Epithelial cell of esophagus (primary cell): Measurements from ENCODE around the gene SEMA3A.

Source experiments
- DNase-seq: peaks from one replicate; pipeline ENCODE4 v3.0.0; 2010; ENCODE audit warnings: low read depth
- H3K4me3 ChIP-seq: 2 replicates; pipeline ENCODE4 v1.5.1; 2011; ENCODE audit warnings: mild to moderate bottlenecking, low read length, control low read depth
- TF ChIP-seq, protein P1 (sequence below): IDR thresholded peaks from 2 replicates; pipeline ENCODE4 v1.5.1; 2011; ENCODE audit warnings: low read depth, mild to moderate bottlenecking, low read length, control low read depth, inconsistent platforms; ENCODE audit not compliant: insufficient read depth; ENCODE audit errors: missing control alignments

The SEMA3A gene

DNA sequence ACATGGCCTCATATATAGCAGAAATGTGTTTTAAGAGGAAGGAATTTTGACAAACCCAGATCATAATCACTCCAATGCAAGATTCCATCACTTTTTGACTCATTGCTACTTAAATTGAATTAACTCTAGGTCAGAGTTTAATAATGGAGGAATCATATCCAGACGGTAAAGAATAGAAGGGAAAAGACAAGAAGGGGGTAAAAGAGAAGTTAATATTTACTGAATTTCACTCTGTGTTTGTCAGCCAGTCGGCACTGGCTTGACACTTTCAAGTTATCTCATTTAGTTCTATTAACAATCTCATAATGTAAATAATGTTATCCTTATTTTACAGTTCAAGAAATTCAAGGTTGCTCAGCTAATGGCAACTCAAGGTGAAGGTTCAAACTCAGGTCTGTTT, 147.5 kb downstream of the SEMA3A start:
- TF ChIP-seq, protein P1, sequence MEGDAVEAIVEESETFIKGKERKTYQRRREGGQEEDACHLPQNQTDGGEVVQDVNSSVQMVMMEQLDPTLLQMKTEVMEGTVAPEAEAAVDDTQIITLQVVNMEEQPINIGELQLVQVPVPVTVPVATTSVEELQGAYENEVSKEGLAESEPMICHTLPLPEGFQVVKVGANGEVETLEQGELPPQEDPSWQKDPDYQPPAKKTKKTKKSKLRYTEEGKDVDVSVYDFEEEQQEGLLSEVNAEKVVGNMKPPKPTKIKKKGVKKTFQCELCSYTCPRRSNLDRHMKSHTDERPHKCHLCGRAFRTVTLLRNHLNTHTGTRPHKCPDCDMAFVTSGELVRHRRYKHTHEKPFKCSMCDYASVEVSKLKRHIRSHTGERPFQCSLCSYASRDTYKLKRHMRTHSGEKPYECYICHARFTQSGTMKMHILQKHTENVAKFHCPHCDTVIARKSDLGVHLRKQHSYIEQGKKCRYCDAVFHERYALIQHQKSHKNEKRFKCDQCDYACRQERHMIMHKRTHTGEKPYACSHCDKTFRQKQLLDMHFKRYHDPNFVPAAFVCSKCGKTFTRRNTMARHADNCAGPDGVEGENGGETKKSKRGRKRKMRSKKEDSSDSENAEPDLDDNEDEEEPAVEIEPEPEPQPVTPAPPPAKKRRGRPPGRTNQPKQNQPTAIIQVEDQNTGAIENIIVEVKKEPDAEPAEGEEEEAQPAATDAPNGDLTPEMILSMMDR = no peak
- no peak for DNase-seq
- H3K4me3 ChIP-seq = no peak overlapping the region

DNA sequence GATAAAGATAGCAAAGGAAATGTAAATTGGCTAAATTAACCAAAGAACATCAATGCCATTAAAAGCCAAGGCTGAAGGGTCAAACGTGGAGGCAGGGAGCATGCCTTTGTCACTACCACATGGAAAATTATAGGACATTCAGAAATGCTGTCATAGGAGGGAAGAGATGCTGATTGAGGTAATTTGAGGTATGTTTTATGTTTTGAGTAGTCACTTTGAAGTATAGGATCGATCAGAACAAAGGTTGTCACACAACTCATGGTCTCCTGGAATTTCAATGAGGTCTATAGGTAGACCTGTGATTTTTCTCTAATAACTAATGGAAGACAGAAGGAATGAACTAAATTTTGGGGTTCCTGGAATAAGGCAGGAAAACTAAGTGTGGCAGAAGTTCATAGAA, 149.8 kb downstream of the SEMA3A start:
- TF ChIP-seq, protein P1 = no peak
- no peak overlapping the region for H3K4me3 ChIP-seq
- no peak for DNase-seq

DNA sequence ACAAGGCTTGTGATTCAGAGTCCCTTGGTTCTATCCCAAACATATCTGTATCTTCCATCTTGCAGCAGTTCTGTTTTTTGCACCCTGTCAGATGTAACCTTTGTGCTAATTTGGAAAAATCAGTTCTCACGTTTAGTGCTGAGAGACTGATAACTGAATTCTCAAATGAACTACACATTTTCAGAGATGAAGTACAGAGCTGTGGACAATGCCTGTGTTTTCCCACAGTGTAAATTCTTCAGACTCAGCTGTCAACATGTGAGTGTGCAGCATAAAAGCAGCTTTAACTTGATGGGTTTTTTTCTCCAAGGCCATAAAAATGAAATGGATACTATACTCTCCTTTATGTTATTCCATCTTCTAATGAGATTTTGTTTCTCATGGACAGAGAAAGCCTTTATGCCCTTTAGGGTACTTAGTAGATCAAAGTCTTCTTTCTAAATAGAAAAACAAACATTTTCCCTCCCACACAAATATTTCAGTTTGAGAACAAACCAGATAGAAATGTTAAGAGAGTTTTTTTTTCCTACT, 150.9 kb downstream of the SEMA3A start:
- H3K4me3 ChIP-seq = no peak overlapping the region
- DNase-seq = no peak

DNA sequence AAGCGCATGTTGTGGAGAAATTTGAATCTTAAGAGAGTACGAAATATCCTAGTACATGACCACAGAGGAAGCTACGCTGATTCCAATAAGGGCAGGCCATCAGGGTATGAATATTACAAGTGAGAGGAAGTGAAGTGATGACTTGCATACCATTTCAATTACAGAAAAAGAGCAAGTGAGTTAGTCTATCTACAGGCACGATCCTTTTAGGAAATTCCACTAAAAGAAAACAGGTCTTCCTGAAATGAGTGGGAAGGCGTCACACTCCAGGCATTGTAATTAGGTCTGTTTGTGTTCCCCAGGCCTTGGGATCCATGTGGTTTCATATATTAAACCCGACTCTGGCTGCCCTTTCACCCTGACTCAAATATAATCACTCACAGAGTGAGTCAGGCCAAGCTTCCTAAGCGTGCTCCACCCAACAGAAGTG, 152.5 kb downstream of the SEMA3A start:
- TF ChIP-seq, protein P1 = no peak
- H3K4me3 ChIP-seq = no peak overlapping the region
- peak; percentile 88 for DNase-seq

More for the DNA sequence above, 150.9 kb downstream of the SEMA3A start:
- TF ChIP-seq, protein P1 = no peak

DNA sequence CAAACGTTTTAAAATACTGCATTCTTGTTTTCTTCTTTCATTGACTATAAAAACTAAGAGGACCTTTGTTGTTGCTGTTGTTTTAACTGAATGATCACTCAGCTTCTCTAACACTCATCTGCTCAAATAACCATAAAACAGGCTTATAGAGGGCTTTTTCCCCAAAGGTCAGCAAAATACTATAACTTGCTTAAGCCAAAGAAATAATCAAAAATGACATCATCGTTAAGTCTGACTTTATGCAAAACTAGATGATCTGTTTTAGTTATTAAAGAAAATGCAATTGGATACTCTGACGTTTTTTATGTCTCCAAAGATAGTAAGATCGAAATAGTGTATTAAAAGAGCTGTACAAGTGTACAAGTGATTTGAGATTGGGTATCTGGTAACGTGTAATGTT, 152.9 kb downstream of the SEMA3A start:
- TF ChIP-seq, protein P1 = no peak
- no peak for DNase-seq
- no peak overlapping the region for H3K4me3 ChIP-seq

DNA sequence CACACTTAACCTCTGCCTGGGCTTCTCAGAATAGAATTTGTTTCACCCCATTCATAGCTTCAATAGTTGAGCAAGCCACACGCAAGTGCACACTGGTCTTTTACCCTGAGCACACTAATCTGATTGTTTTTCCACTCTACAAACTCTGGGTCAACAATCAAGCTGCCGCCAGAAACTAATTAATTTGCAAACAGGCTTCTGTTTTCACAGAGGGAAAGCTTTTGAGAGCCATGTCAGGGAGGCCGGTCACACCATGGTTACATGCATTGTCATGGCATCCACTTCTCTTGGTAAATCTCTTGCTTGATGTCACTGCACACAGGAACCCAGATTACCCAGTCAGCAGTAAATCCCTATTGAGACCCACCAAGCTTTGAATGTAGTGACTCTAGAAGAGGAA, 154.2 kb downstream of the SEMA3A start:
- TF ChIP-seq, protein P1 = no peak
- DNase-seq = no peak
- H3K4me3 ChIP-seq = no peak overlapping the region

DNA sequence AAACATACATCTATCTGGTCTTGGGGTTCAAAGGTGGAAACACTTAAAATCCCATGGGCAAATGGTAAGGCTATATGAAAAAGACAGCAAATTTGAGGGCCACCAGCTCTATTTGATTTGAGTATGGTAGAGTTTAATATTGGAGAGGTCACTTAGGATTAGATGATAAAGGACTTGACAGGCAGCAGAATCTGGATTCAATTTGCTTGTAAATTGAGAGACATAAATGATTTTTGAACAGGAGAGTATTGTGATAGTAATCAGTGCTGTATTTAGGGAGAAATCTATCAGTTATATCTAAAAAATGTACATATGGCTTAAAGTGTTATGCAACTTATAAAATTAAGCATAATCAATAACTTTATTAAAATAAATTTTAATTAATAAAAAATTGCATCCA, 155.2 kb downstream of the SEMA3A start:
- DNase-seq = no peak
- TF ChIP-seq, protein P1 = no peak
- no peak overlapping the region for H3K4me3 ChIP-seq
